Measurements from ENCODE around the gene ZNHIT3.
A peak's percentile ranks its signal among the peaks of the same experiment; 100 is the strongest.
"Not testable (repeated sequence)": the region's sequence is repeated elsewhere in the genome, so short reads cannot be mapped to it uniquely, and the experiment has no call there.

Gene ZNHIT3

DNA sequence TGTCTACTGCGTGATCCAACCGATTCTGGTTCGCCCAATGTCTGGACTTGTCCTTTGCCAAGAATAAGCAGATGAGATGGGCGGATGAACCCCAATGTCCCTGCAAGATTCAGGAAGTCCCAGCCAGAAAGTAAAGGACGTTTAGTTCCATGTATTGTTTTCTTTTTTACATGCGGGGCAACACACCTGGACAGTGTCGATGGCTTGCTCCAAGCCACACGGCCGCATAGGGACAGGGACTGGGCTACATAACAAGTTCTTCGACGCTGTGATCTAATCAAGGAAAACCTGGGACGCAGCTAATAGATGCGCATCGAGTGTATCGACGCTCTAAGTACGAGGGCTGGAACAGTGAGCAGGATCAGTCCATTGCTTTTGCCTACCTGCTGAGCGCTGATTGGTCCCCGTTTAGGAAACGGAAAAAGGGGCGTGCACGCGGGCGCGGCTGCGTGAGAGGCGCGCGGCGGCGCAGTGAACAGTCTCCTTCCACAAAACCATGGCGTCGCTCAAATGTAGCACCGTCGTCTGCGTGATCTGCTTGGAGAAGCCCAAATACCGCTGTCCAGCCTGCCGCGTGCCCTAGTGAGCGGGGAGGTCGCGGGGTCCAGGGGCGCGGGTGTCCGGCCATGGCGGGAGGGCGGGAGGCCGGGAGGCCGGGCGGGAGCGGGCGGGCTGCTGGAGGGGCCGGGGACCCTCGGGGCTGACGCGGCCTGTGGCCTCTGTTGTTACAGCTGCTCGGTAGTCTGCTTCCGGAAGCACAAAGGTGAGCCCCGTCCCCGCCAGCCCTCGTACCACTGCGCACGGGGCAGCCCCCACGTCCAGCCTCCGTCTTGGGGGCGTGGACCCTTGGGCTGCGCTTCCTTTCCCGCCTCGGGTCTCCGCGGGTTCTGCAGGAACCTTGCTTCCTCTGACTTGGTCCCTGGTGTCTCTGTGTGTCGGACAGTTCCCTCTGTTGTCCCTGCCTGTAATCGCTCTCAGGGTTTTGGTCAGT lies at the start of gene ZNHIT3:
Gene ZNHIT3 (plus strand): TSS at position 478 of the 991 bp plus-strand sequence. CDS start 19 bp downstream, at position 497.
- Histone ChIP-seq H3K27ac (peak within 1 kb of the TSS; percentile 48 to 95 (median 88)), H3K4me3 (peak within 1 kb of the TSS; percentile 78 to 95 (median 91))

- H3K27ac ChIP-seq, H3K4me3 ChIP-seq: not testable (repeated sequence)
These were observed 44.7 kb upstream of the ZNHIT3 start for GRCh38 chr17:36441792-36442191.

GRCh38 chr17:36443777-36444176 lies 42.7 kb upstream of the ZNHIT3 start:
- Histone ChIP-seq H3K4me3 (no peak overlapping the region), H3K27ac (no peak overlapping the region)

DNA sequence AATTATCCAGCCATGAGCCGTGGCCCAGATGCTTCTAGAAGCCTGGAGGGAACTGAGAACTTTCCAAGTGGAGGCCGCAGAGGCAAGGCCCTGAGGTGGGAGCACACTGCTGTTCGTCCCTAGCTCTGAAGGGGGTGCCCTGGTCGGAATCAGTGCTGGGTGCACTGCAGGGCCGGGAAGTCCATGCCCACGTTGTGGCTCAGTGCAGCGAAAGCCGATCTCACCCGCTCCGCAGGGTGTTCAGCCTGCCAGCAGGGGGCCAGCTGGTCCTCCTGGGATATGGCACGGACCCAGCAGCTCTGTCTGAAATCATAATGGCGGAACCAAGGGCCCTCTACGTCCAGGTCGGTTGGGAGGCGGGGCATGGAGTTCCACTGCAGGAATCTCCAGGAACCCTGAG lies 36.5 kb upstream of the ZNHIT3 start:
- H3K27ac ChIP-seq, H3K4me3 ChIP-seq: not testable (repeated sequence)

- H3K27ac ChIP-seq, H3K4me3 ChIP-seq: not testable (repeated sequence)
These were observed 33.6 kb upstream of the ZNHIT3 start for GRCh38 chr17:36452888-36453287.

GRCh38 chr17:36457701-36458100 lies 28.8 kb upstream of the ZNHIT3 start:
- H3K4me3 ChIP-seq, H3K27ac ChIP-seq: not testable (repeated sequence)

- H3K4me3 ChIP-seq, result no peak overlapping the region
- no peak overlapping the region for H3K27ac ChIP-seq
These were observed 27.4 kb upstream of the ZNHIT3 start for GRCh38 chr17:36459045-36459444.

- Histone ChIP-seq H3K4me3 (no peak overlapping the region), H3K27ac (no peak overlapping the region)
These were observed 26.9 kb upstream of the ZNHIT3 start for GRCh38 chr17:36459601-36460000.

DNA sequence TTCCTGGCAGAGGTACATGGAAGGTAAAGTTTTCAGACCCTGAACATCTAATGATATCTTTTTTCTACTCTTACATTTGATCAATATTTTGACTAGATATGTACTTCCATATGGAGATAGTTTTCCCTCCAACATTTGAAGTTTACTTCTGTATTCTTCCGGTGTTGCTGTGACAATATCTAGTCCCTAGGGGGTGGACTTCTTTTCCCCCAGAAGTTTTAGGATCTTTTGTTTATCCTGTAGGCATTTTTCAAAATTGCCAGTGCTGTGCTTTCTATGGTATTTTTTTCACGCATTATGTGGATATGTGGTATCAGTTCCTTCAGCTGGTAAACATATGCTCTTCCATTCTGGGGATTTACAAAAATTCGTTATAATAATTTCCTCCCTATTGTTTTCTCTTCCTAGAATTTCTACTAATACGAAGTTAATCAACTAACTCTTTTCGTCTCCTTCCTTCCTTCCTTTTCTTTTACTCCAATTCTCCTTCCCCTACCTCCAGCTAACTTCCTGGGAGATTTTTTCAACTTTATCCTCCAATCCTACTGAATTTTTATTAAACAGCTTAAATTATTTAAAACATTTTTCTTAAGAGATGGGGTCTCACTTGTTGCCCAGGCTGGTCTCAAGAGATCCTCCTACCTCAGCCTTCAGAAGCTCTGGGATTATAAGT lies 26.1 kb upstream of the ZNHIT3 start:
- H3K4me3 ChIP-seq, result no peak overlapping the region

DNA sequence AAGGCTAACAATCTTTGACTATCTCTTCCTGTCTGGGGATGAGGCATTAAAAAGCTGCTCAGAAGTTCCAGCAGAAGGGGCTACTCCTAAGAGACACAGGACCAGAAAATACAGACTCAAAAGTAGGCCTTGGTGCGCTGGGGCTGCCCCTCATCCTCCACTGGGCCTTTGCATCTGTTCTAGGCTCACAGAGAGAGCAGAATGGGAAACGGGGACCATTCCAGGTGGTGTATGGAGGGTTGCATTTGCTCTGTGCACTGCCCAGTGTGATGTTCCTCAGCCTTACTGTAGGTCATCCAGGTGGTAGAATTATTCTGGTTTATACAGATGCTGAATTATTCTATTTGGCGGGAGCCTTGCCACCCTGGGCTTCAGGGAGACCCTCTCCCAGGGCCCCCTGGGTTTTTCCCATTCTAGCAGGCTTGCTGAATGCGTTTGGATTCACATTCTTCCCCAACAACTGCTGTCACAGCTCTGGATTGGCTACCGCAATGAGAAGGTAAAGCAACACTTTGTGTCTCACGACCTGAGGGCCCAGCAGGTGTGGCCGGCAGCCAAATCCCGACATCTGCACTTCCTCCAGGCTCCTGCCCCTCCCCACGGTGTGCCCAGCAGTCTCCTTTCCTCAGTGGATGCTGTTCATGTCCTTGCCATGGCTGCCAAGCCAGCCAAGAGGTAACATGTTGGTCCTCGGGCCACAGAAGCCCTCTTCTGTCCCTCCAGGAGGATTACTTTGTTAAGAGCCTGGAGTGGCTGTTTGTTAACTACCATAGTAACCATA lies 25.0 kb upstream of the ZNHIT3 start:
- Histone ChIP-seq H3K27ac (no peak overlapping the region), H3K4me3 (no peak overlapping the region)

More for the DNA sequence above, 26.1 kb upstream of the ZNHIT3 start:
- no peak overlapping the region for H3K27ac ChIP-seq

GRCh38 chr17:36463916-36464764 lies 22.3 kb upstream of the ZNHIT3 start:
- Histone ChIP-seq H3K4me3 (no peak overlapping the region), H3K27ac (no peak overlapping the region)

DNA sequence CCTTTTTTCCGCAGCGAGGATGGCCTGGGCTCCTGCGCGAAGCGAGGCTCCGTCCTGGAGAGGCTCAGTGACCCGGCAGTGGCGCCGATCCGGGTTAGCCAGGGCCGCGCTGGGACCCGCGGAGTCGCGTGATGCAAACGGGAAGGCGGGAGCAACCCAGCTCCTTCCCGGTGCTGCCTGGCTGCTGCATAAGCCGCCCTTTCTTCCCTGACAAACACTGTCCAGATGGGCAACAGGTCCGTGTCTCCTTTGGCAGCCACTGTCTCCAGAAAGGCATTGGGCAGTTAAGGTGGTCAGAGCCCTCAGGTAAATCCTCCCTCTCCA lies 21.8 kb upstream of the ZNHIT3 start:
- Histone ChIP-seq H3K27ac (no peak overlapping the region), H3K4me3 (no peak overlapping the region)

DNA sequence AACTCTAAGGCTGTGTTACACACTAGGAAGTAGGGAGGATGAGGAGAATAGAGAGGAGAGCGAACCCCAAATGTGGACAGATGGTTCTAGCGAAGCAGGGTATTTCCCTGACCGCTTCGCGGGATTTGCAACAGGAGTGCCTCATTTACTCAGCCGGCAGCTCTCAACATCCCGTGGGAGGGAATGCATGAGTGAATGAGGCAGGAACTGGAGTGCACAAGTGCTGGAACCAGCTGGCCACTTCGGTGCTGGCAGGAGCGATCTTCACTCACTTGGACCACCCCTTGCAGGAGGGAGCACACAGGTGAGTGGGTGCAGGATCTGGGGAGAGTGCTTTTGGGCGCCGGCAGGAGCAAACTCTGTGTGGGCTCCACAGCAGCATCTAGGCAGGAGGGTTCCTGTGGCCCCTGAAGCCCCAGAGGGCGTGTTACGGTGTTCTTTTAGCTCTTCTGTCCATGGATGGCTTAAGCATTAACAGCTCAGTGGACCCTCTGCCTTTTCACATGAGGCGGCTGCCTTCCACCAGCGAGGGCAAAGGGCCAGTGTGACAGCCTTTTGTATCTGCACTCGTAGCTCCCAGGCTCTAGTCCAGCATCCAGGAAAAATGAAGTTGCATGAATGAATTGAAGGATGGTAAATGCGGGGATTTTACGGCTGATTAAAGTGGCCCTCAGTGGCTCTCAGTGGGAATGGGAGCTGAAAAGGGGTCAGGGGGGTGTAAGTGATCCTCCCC lies 17.4 kb upstream of the ZNHIT3 start:
- Histone ChIP-seq H3K27ac (no peak overlapping the region), H3K4me3 (no peak overlapping the region)

- Histone ChIP-seq H3K4me3 (no peak overlapping the region), H3K27ac (no peak overlapping the region)
These were observed 16.7 kb upstream of the ZNHIT3 start for GRCh38 chr17:36469733-36470132.

DNA sequence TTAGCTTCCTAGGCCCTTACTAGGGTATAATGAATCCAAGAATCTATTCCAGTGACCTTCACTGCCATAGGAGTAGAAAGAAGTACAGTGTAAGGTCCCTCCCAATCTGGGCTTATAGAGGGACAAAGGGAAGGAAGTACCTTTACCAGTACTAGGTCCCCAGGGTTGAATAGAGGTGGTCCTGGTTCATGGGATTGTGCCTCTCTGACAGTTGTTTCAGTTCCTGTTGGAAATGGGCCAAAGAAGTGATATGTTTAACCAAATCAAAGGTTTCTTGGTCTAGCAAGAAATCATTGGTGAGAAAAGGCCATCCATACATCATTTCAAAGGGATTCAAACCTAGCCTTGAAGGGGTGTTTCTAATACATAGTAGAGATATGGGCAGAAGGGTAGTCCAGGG lies 16.0 kb upstream of the ZNHIT3 start:
- H3K27ac ChIP-seq, result no peak overlapping the region
- H3K4me3 ChIP-seq, result no peak overlapping the region

DNA sequence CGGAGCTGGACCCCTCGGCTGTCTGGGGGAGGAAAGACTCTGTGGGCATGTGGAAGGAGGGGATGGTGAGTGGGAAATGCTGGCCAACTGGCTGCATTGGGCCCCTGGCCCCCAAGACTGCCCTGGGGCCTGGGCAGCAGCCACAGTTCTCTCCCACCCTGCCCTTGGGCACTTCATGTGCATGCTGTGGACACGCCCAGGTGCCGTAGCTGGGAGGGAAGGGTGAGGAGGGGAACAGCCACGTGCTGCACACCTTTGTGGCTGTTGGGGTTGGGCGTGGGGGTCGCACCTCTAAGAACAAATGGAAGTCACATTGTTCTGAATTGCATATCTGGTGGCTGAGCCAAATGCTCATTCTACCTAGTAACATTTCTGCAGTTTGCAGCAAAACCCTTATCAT lies 11.9 kb upstream of the ZNHIT3 start:
- no peak overlapping the region for H3K4me3 ChIP-seq
- H3K27ac ChIP-seq, result no peak overlapping the region

GRCh38 chr17:36475346-36475970 lies 11.0 kb upstream of the ZNHIT3 start:
- no peak overlapping the region for H3K4me3 ChIP-seq

GRCh38 chr17:36481829-36482228 lies 4.7 kb upstream of the ZNHIT3 start:
- H3K27ac ChIP-seq, result no peak overlapping the region
- no peak overlapping the region for H3K4me3 ChIP-seq

More at GRCh38 chr17:36475346-36475970, 11.0 kb upstream of the ZNHIT3 start:
- H3K27ac ChIP-seq, result no peak overlapping the region

Measured in skin epidermis (tissue), 12 donors.